Measurements from ENCODE around the gene TNIK.
"Not testable (repeated sequence)": the region's sequence is repeated elsewhere in the genome, so short reads cannot be mapped to it uniquely, and the experiment has no call there.

The TNIK gene

GRCh38 chr3:171311784-171312183, 148.4 kb downstream of the TNIK start:
- TF ChIP-seq SUZ12 (IDR thresholded peaks at IDR 0.05; ENCODE audit: extremely low read depth, insufficient read depth, insufficient read length) (no peak), YY1 (IDR thresholded peaks at IDR 0.05; ENCODE audit: insufficient read depth, insufficient read length) (no peak), ZNF274 (IDR thresholded peaks at IDR 0.05; ENCODE audit: low read depth, low read length) (no peak)
- H3K36me3 ChIP-seq (ENCODE audit: insufficient read depth, insufficient read length, low read length), result no peaks in the 10 kb centered on the region
- DNase-seq (ENCODE audit: low read depth, low spot score), result no peak
- H3K27me3 ChIP-seq (ENCODE audit: insufficient read depth, insufficient read length), result no peaks in the 10 kb centered on the region
- H3K4me3 ChIP-seq (ENCODE audit: insufficient read length, low read depth), result no peak overlapping the region
- no peak overlapping the region for H3K9ac ChIP-seq (ENCODE audit: insufficient read length, low read depth)
- H3K9me3 ChIP-seq (ENCODE audit: insufficient read depth, low read length), result no peaks in the 10 kb centered on the region
- no peaks in the 10 kb centered on the region for H3K4me1 ChIP-seq (ENCODE audit: insufficient read depth, insufficient read length)

DNA sequence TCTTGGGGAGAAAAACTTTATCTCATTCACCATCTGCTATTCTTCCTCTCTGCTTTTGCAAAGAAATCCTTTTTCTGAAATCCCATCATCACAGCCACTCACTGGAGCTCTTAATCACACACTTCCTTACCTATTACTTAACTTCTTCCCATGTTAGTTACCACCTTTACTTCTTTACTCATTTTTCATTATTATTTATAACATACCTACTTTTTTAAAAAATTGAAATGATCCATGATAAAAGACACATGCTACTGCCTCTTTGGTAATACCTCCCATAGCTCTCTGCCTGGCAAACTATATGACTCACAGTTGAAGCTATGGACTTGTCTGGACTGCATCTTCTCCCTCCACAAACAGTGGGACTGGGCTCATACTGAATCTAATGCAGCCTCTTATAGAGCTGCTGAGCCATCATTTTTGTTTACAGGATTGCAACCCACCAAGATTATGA, 150.3 kb downstream of the TNIK start:
- H3K36me3 ChIP-seq (ENCODE audit: insufficient read depth, insufficient read length, low read length), result no peaks in the 10 kb centered on the region
- H3K9me3 ChIP-seq (ENCODE audit: insufficient read depth, low read length), result no peaks in the 10 kb centered on the region
- H3K4me1 ChIP-seq (ENCODE audit: insufficient read depth, insufficient read length), result no peaks in the 10 kb centered on the region
- TF ChIP-seq YY1 (IDR thresholded peaks at IDR 0.05; ENCODE audit: insufficient read depth, insufficient read length) (no peak), SUZ12 (IDR thresholded peaks at IDR 0.05; ENCODE audit: extremely low read depth, insufficient read depth, insufficient read length) (no peak), ZNF274 (IDR thresholded peaks at IDR 0.05; ENCODE audit: low read depth, low read length) (no peak)
- DNase-seq (ENCODE audit: low read depth, low spot score), result no peak
- H3K27me3 ChIP-seq (ENCODE audit: insufficient read depth, insufficient read length), result no peaks in the 10 kb centered on the region
- H3K9ac ChIP-seq (ENCODE audit: insufficient read length, low read depth), result no peak overlapping the region
- no peak overlapping the region for H3K4me3 ChIP-seq (ENCODE audit: insufficient read length, low read depth)

- no peaks in the 10 kb centered on the region for H3K36me3 ChIP-seq (ENCODE audit: insufficient read depth, insufficient read length, low read length)
- no peaks in the 10 kb centered on the region for H3K27me3 ChIP-seq (ENCODE audit: insufficient read depth, insufficient read length)
- no peak overlapping the region for H3K4me3 ChIP-seq (ENCODE audit: insufficient read length, low read depth)
- H3K9ac ChIP-seq (ENCODE audit: insufficient read length, low read depth), result no peak overlapping the region
- H3K9me3 ChIP-seq (ENCODE audit: insufficient read depth, low read length), result no peaks in the 10 kb centered on the region
- H3K4me1 ChIP-seq (ENCODE audit: insufficient read depth, insufficient read length), result no peaks in the 10 kb centered on the region
- DNase-seq (ENCODE audit: low read depth, low spot score), result no peak
- TF ChIP-seq ZNF274 (IDR thresholded peaks at IDR 0.05; ENCODE audit: low read depth, low read length) (no peak), YY1 (IDR thresholded peaks at IDR 0.05; ENCODE audit: insufficient read depth, insufficient read length) (no peak), SUZ12 (IDR thresholded peaks at IDR 0.05; ENCODE audit: extremely low read depth, insufficient read depth, insufficient read length) (no peak)
Observed at GRCh38 chr3:171307988-171308387, 152.2 kb downstream of the TNIK start.

DNA sequence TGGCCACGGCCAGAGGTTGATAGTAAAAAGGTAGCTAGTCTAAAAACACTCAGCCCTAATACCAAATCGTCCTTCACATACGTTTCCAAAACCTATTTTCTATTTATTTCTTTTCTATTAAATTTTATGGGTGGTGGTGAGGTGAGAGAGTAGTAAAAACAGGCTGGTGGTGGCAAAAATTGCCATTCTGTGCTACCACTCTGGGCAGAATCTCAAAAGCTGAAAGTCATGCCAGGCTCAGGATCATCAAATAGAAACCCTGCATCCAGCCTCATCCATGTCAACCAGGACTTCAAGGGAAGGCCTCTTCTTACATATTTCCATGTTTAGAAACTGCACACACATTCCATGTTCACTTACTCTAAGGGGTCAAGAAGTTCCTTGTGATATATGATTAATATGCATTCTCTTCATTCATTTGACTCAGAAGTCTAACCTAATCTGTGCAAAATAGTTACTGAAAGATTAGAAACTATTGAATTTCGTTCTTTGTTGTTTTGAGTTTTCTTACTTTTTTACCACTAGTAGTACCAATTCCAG, 153.1 kb downstream of the TNIK start:
- no peak for DNase-seq (ENCODE audit: low read depth, low spot score)
- no peaks in the 10 kb centered on the region for H3K9me3 ChIP-seq (ENCODE audit: insufficient read depth, low read length)
- H3K9ac ChIP-seq (ENCODE audit: insufficient read length, low read depth), result no peak overlapping the region
- no peak overlapping the region for H3K4me3 ChIP-seq (ENCODE audit: insufficient read length, low read depth)
- no peaks in the 10 kb centered on the region for H3K36me3 ChIP-seq (ENCODE audit: insufficient read depth, insufficient read length, low read length)
- no peaks in the 10 kb centered on the region for H3K27me3 ChIP-seq (ENCODE audit: insufficient read depth, insufficient read length)
- no peak for TF ChIP-seq ZNF274 (IDR thresholded peaks at IDR 0.05; ENCODE audit: low read depth, low read length)
- no peaks in the 10 kb centered on the region for H3K4me1 ChIP-seq (ENCODE audit: insufficient read depth, insufficient read length)

GRCh38 chr3:171306631-171307030, 153.6 kb downstream of the TNIK start:
- Histone ChIP-seq H3K4me1 (ENCODE audit: insufficient read depth, insufficient read length) (no peaks in the 10 kb centered on the region), H3K4me3 (ENCODE audit: insufficient read length, low read depth) (no peak overlapping the region), H3K36me3 (ENCODE audit: insufficient read depth, insufficient read length, low read length) (no peaks in the 10 kb centered on the region), H3K27me3 (ENCODE audit: insufficient read depth, insufficient read length) (no peaks in the 10 kb centered on the region), H3K9me3 (ENCODE audit: insufficient read depth, low read length) (no peaks in the 10 kb centered on the region), H3K9ac (ENCODE audit: insufficient read length, low read depth) (no peak overlapping the region)
- no peak for TF ChIP-seq SUZ12 (IDR thresholded peaks at IDR 0.05; ENCODE audit: extremely low read depth, insufficient read depth, insufficient read length)
- no peak for TF ChIP-seq YY1 (IDR thresholded peaks at IDR 0.05; ENCODE audit: insufficient read depth, insufficient read length)
- TF ChIP-seq ZNF274 (IDR thresholded peaks at IDR 0.05; ENCODE audit: low read depth, low read length), result no peak
- no peak for DNase-seq (ENCODE audit: low read depth, low spot score)

DNA sequence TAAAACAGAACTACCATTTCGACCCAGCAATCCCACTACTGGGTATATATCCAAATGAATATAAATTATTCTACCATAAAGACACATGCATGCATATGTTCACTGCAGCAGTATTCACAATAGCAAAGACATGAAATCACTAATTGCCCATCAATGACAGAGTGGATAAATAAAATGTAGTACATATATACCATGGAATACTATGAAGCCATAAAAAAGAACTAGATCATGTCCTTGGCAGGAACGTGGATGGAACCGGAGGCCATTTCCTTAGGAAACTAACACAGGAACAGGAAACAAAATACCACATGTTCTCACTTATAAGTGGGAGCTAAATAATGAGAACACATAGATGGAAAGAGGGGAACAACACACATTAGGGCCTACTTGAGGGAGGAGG, 154.4 kb downstream of the TNIK start:
- not testable (repeated sequence) for H3K27me3 ChIP-seq (ENCODE audit: insufficient read depth, insufficient read length); H3K9ac ChIP-seq (ENCODE audit: insufficient read length, low read depth); DNase-seq (ENCODE audit: low read depth, low spot score); H3K36me3 ChIP-seq (ENCODE audit: insufficient read depth, insufficient read length, low read length); H3K4me3 ChIP-seq (ENCODE audit: insufficient read length, low read depth); H3K4me1 ChIP-seq (ENCODE audit: insufficient read depth, insufficient read length); H3K9me3 ChIP-seq (ENCODE audit: insufficient read depth, low read length)

DNA sequence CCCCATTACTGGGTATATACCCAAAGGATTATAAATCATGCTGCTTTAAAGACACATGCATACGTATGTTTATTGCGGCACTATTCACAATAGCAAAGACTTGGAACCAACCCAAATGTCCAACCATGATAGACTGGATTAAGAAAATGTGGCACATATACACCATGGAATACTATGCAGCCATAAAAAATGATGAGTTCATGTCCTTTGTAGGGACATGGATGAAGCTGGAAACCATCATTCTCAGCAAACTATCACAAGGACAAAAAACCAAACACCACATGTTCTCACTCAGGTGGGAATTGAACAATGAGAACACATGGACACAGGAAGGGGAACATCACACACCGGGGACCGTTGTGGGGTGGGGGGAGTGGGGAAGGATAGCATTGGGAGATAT, 155.7 kb downstream of the TNIK start:
- H3K4me3 ChIP-seq (ENCODE audit: insufficient read length, low read depth); H3K27me3 ChIP-seq (ENCODE audit: insufficient read depth, insufficient read length); H3K9me3 ChIP-seq (ENCODE audit: insufficient read depth, low read length); H3K4me1 ChIP-seq (ENCODE audit: insufficient read depth, insufficient read length); H3K9ac ChIP-seq (ENCODE audit: insufficient read length, low read depth); DNase-seq (ENCODE audit: low read depth, low spot score); H3K36me3 ChIP-seq (ENCODE audit: insufficient read depth, insufficient read length, low read length): not testable (repeated sequence)

- DNase-seq (ENCODE audit: low read depth, low spot score), result not testable (repeated sequence)
Observed at GRCh38 chr3:171304017-171304416, 156.2 kb downstream of the TNIK start.

More at GRCh38 chr3:171304017-171304416, 156.2 kb downstream of the TNIK start:
- H3K9me3 ChIP-seq (ENCODE audit: insufficient read depth, low read length); H3K27me3 ChIP-seq (ENCODE audit: insufficient read depth, insufficient read length); H3K4me3 ChIP-seq (ENCODE audit: insufficient read length, low read depth); H3K4me1 ChIP-seq (ENCODE audit: insufficient read depth, insufficient read length); H3K9ac ChIP-seq (ENCODE audit: insufficient read length, low read depth); H3K36me3 ChIP-seq (ENCODE audit: insufficient read depth, insufficient read length, low read length): not testable (repeated sequence)
